GM23338 (cell line): ENCODE data around the gene NAAA. TPM values are rescaled to one million over a fixed set of nuclear protein-coding genes. Genes with fewer than 3 reads are reported as not detected.

Experiments used
- ATAC-seq: fragments of 200-7000 bp; cut with Tn5 transposase; 3 replicates; pipeline ENCODE4 v1.9.1; 2020
- DNase-seq: peaks from one replicate; pipeline ENCODE4 v3.0.0-alpha.2; 2015; ENCODE audit warnings: low spot score
- H2AFZ ChIP-seq: fragments of 200-600 bp; sonication (generic); 2 replicates; pipeline ENCODE4 v1.8.0; 2016; ENCODE audit warnings: antibody characterized with exemption, mild to moderate bottlenecking, moderate library complexity
- H3F3A ChIP-seq: fragments of 200-600 bp; sonication (generic); replicated peaks from 2 replicates; pipeline ENCODE4 v1.8.0; 2017; ENCODE audit warnings: antibody characterized with exemption, mixed run types, low read depth
- H3K27ac ChIP-seq: fragments of 200-600 bp; sonication (generic); 2 replicates; pipeline ENCODE4 v1.6.1; 2016; ENCODE audit warnings: low read depth
- H3K27me3 ChIP-seq: fragments of 200-600 bp; sonication (generic); 2 replicates; pipeline ENCODE4 v1.8.0; 2016; ENCODE audit warnings: mild to moderate bottlenecking, mixed run types, moderate library complexity; ENCODE audit not compliant: insufficient read depth
- H3K36me3 ChIP-seq: fragments of 200-600 bp; sonication (generic); 2 replicates; pipeline ENCODE4 v1.8.0; 2016; ENCODE audit warnings: mild to moderate bottlenecking; ENCODE audit not compliant: insufficient read depth
- H3K4me1 ChIP-seq: fragments of 200-600 bp; sonication (generic); 2 replicates; pipeline ENCODE4 v1.8.0; 2016; ENCODE audit warnings: mild to moderate bottlenecking, moderate library complexity; ENCODE audit not compliant: insufficient read depth
- H3K4me2 ChIP-seq: fragments of 200-600 bp; sonication (generic); 2 replicates; pipeline ENCODE4 v1.7.1; 2017; ENCODE audit warnings: mixed run types
- H3K4me3 ChIP-seq: fragments of 200-600 bp; sonication (generic); 2 replicates; pipeline ENCODE4 v1.6.1; 2016; ENCODE audit warnings: mixed run types
- H3K79me2 ChIP-seq: fragments of 200-600 bp; sonication (generic); replicated peaks from 2 replicates; pipeline ENCODE4 v1.8.0; 2017; ENCODE audit warnings: mild to moderate bottlenecking; ENCODE audit not compliant: insufficient read depth
- H3K9me2 ChIP-seq: fragments of 200-600 bp; sonication (generic); 2 replicates; pipeline ENCODE4 v1.8.0; 2017; ENCODE audit not compliant: insufficient read depth
- H4K20me1 ChIP-seq: fragments of 200-600 bp; sonication (generic); replicated peaks from 2 replicates; pipeline ENCODE4 v1.8.0; 2017; ENCODE audit warnings: mild to moderate bottlenecking; ENCODE audit not compliant: insufficient read depth
- H3K27ac Mint-ChIP-seq: 2 replicates; pipeline ENCODE4 v1.8.0; 2020; ENCODE audit warnings: inconsistent platforms, mild to moderate bottlenecking, moderate library complexity, mixed read lengths
- H3K27me3 Mint-ChIP-seq: 3 replicates; pipeline ENCODE4 v1.8.0; 2022; ENCODE audit warnings: low read depth, mild to moderate bottlenecking, moderate library complexity, mixed read lengths, inconsistent platforms; ENCODE audit not compliant: insufficient read depth, poor library complexity
- H3K36me3 Mint-ChIP-seq: 3 replicates; pipeline ENCODE4 v1.8.0; 2021; ENCODE audit warnings: low read depth, mild to moderate bottlenecking, inconsistent platforms, moderate library complexity, mixed read lengths
- H3K4me1 Mint-ChIP-seq: 3 replicates; pipeline ENCODE4 v1.8.0; 2020; ENCODE audit warnings: mild to moderate bottlenecking, inconsistent platforms, mixed read lengths
- H3K4me3 Mint-ChIP-seq: 3 replicates; pipeline ENCODE4 v1.8.0; 2021; ENCODE audit warnings: moderate library complexity, mild to moderate bottlenecking, inconsistent platforms, mixed read lengths
- H3K9me3 Mint-ChIP-seq: 3 replicates; pipeline ENCODE4 v1.8.0; 2020; ENCODE audit warnings: moderate library complexity, mild to moderate bottlenecking, inconsistent platforms, mixed read lengths
- CREB1 ChIP-seq: fragments of 250-450 bp; sonication (Bioruptor Pico); IDR thresholded peaks from 2 replicates; pipeline ENCODE4 v1.5.0; 2020; ENCODE audit warnings: low read depth, mild to moderate bottlenecking, moderate library complexity
- ETS1 ChIP-seq: IDR thresholded peaks from 2 replicates; pipeline ENCODE4 v1.6.1; 2016; ENCODE audit warnings: antibody characterized with exemption
- EZH2 ChIP-seq: fragments of 200-600 bp; sonication (generic); IDR thresholded peaks from one replicate; pipeline ENCODE4 v1.8.0; 2017; ENCODE audit warnings: antibody characterized with exemption, mild to moderate bottlenecking, low read depth; ENCODE audit not compliant: unreplicated experiment
- EZH2phosphoT487 ChIP-seq: fragments of 200-600 bp; sonication (generic); IDR thresholded peaks from one replicate; pipeline ENCODE4 v1.8.1; 2018; ENCODE audit warnings: antibody characterized with exemption; ENCODE audit not compliant: unreplicated experiment
- JUNB ChIP-seq: IDR thresholded peaks from one replicate; pipeline ENCODE4 v1.6.1; 2016; ENCODE audit warnings: antibody characterized with exemption; ENCODE audit not compliant: unreplicated experiment
- NANOG ChIP-seq: IDR thresholded peaks from 2 replicates; pipeline ENCODE4 v1.6.1; 2016; ENCODE audit warnings: antibody characterized with exemption, borderline replicate concordance
- POLR2AphosphoS5 ChIP-seq: IDR thresholded peaks from 2 replicates; pipeline ENCODE4 v1.6.1; 2016; ENCODE audit warnings: antibody characterized with exemption, low read depth
- REST ChIP-seq: IDR thresholded peaks from one replicate; pipeline ENCODE4 v1.6.1; 2018; ENCODE audit warnings: antibody characterized with exemption; ENCODE audit not compliant: unreplicated experiment
- ZNF114 ChIP-seq: fragments of 250-450 bp; sonication (Bioruptor Pico); IDR thresholded peaks from 2 replicates; pipeline ENCODE4 v1.5.0; 2020; ENCODE audit warnings: mild to moderate bottlenecking, moderate library complexity
- ZNF331 ChIP-seq: fragments of 250-450 bp; sonication (Bioruptor Pico); IDR thresholded peaks from 2 replicates; pipeline ENCODE4 v1.5.0; 2020; ENCODE audit warnings: low read depth, mild to moderate bottlenecking, moderate library complexity
- polyA plus RNA-seq: library from polyadenylated mRNA; unstranded; fragments of >200 nt; fragmentation: Nextera tagmentation; extraction: Ambion mirVana; gene quantifications from 2 replicates; pipeline ENCODE4 v1.2.1, GENCODE V29; 2016
- total RNA-seq: library from RNA; depleted of rRNA; stranded (reverse); fragments of >200 nt; shearing (Covaris generic); gene quantifications from 2 replicates; pipeline ENCODE4 v1.2.3, GENCODE V29; 2014
- TF ChIP-seq, protein P1 (sequence below): fragments of 250-450 bp; sonication (Bioruptor Pico); IDR thresholded peaks from 2 replicates; pipeline ENCODE4 v1.5.0; 2020; ENCODE audit warnings: mild to moderate bottlenecking, moderate library complexity
- TF ChIP-seq, protein P2 (sequence below), 2 experiments: fragments of 200-600 bp in 1 of 2; sonication (generic) in 1 of 2; conservative IDR thresholded peaks; 2 replicates each; pipeline versions ENCODE4 v1.5.1 to v1.6.1; 2016 to 2017; ENCODE audit warnings: antibody characterized with exemption in 2 of 2, low read depth in 2 of 2, mild to moderate bottlenecking in 2 of 2, moderate library complexity in 1 of 2

The NAAA gene
- total and polyA plus RNA-seq, 2 experiments from 2014 or later, result 13.2 to 36.6 TPM

GRCh38 chr4:75953509-75953908, 12.7 kb upstream of the NAAA start:
- H3K36me3 ChIP-seq, result peaks cover 78% of the 10 kb centered on the region
- Mint-ChIP-seq H3K27ac (no peak overlapping the region), H3K4me3 (no peak overlapping the region)

More at GRCh38 chr4:75953509-75953908, 12.7 kb upstream of the NAAA start:
- no peak overlapping the region for H3K4me2 ChIP-seq
- no peaks in the 10 kb centered on the region for H3K4me1 ChIP-seq
- no peaks in the 10 kb centered on the region for H3K79me2 ChIP-seq
- H3K4me3 ChIP-seq, result no peak overlapping the region
- no peaks in the 10 kb centered on the region for H3F3A ChIP-seq
- no peak overlapping the region for H3K27ac ChIP-seq
- Mint-ChIP-seq H3K9me3 (no peaks in the 10 kb centered on the region), H3K4me1 (no peaks in the 10 kb centered on the region), H3K27me3 (peaks cover 4% of the 10 kb centered on the region), H3K36me3 (peaks cover 92% of the 10 kb centered on the region)
- DNase-seq (no peak), ATAC-seq (no peak)
- H2AFZ ChIP-seq, result no peak overlapping the region
- no peaks in the 10 kb centered on the region for H3K27me3 ChIP-seq
- H4K20me1 ChIP-seq, result peaks cover 14% of the 10 kb centered on the region
- no peak for TF ChIP-seq CREB1 (CRISPR knock-in tag)
- no peak for TF ChIP-seq EZH2
- no peak for TF ChIP-seq ZNF114 (CRISPR knock-in tag)
- TF ChIP-seq NANOG, result no peak
- no peak for TF ChIP-seq EZH2phosphoT487
- TF ChIP-seq, protein P1, sequence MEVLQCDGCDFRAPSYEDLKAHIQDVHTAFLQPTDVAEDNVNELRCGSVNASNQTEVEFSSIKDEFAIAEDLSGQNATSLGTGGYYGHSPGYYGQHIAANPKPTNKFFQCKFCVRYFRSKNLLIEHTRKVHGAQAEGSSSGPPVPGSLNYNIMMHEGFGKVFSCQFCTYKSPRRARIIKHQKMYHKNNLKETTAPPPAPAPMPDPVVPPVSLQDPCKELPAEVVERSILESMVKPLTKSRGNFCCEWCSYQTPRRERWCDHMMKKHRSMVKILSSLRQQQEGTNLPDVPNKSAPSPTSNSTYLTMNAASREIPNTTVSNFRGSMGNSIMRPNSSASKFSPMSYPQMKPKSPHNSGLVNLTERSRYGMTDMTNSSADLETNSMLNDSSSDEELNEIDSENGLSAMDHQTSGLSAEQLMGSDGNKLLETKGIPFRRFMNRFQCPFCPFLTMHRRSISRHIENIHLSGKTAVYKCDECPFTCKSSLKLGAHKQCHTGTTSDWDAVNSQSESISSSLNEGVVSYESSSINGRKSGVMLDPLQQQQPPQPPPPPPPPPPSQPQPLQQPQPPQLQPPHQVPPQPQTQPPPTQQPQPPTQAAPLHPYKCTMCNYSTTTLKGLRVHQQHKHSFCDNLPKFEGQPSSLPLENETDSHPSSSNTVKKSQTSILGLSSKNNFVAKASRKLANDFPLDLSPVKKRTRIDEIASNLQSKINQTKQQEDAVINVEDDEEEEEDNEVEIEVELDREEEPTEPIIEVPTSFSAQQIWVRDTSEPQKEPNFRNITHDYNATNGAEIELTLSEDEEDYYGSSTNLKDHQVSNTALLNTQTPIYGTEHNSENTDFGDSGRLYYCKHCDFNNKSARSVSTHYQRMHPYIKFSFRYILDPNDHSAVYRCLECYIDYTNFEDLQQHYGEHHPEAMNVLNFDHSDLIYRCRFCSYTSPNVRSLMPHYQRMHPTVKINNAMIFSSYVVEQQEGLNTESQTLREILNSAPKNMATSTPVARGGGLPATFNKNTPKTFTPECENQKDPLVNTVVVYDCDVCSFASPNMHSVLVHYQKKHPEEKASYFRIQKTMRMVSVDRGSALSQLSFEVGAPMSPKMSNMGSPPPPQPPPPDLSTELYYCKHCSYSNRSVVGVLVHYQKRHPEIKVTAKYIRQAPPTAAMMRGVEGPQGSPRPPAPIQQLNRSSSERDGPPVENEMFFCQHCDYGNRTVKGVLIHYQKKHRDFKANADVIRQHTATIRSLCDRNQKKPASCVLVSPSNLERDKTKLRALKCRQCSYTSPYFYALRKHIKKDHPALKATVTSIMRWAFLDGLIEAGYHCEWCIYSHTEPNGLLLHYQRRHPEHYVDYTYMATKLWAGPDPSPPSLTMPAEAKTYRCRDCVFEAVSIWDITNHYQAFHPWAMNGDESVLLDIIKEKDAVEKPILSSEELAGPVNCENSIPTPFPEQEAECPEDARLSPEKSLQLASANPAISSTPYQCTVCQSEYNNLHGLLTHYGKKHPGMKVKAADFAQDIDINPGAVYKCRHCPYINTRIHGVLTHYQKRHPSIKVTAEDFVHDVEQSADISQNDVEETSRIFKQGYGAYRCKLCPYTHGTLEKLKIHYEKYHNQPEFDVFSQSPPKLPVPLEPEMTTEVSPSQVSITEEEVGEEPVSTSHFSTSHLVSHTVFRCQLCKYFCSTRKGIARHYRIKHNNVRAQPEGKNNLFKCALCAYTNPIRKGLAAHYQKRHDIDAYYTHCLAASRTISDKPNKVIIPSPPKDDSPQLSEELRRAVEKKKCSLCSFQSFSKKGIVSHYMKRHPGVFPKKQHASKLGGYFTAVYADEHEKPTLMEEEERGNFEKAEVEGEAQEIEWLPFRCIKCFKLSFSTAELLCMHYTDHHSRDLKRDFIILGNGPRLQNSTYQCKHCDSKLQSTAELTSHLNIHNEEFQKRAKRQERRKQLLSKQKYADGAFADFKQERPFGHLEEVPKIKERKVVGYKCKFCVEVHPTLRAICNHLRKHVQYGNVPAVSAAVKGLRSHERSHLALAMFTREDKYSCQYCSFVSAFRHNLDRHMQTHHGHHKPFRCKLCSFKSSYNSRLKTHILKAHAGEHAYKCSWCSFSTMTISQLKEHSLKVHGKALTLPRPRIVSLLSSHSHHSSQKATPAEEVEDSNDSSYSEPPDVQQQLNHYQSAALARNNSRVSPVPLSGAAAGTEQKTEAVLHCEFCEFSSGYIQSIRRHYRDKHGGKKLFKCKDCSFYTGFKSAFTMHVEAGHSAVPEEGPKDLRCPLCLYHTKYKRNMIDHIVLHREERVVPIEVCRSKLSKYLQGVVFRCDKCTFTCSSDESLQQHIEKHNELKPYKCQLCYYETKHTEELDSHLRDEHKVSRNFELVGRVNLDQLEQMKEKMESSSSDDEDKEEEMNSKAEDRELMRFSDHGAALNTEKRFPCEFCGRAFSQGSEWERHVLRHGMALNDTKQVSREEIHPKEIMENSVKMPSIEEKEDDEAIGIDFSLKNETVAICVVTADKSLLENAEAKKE (CRISPR knock-in tag), result no peak
- TF ChIP-seq ETS1, result no peak
- no peak for TF ChIP-seq ZNF331
- no peak for TF ChIP-seq JUNB
- TF ChIP-seq, protein P2, sequence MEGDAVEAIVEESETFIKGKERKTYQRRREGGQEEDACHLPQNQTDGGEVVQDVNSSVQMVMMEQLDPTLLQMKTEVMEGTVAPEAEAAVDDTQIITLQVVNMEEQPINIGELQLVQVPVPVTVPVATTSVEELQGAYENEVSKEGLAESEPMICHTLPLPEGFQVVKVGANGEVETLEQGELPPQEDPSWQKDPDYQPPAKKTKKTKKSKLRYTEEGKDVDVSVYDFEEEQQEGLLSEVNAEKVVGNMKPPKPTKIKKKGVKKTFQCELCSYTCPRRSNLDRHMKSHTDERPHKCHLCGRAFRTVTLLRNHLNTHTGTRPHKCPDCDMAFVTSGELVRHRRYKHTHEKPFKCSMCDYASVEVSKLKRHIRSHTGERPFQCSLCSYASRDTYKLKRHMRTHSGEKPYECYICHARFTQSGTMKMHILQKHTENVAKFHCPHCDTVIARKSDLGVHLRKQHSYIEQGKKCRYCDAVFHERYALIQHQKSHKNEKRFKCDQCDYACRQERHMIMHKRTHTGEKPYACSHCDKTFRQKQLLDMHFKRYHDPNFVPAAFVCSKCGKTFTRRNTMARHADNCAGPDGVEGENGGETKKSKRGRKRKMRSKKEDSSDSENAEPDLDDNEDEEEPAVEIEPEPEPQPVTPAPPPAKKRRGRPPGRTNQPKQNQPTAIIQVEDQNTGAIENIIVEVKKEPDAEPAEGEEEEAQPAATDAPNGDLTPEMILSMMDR (conservative IDR thresholded peaks at IDR 0.05; ENCODE audit: low read depth in 2 of 2), result no peak
- TF ChIP-seq POLR2AphosphoS5, result no peak
- TF ChIP-seq REST, result no peak
- H3K9me2 ChIP-seq, result no peaks in the 10 kb centered on the region
